Neuronal stem cell (in vitro differentiated cells): ENCODE measurements around the gene EFCC1.
"Not testable (repeated sequence)": the region's sequence is repeated elsewhere in the genome, so short reads cannot be mapped to it uniquely, and the experiment has no call there.

Experiments
- DNase-seq: peaks from one replicate; pipeline ENCODE4 v3.0.0-alpha.2; 2013; ENCODE audit warnings: low spot score
- H2AFZ ChIP-seq: one replicate; pipeline ENCODE4 v1.6.1; 2013; ENCODE audit warnings: mild to moderate bottlenecking, low read length, inconsistent platforms
- H2AK5ac ChIP-seq: 2 replicates; pipeline ENCODE4 v1.6.1; 2013; ENCODE audit warnings: low read depth, mild to moderate bottlenecking, inconsistent platforms, low read length, moderate library complexity, mixed read lengths
- H2BK120ac ChIP-seq: 2 replicates; pipeline ENCODE4 v1.6.1; 2013; ENCODE audit warnings: low read depth, mild to moderate bottlenecking, inconsistent platforms, low read length, moderate library complexity, mixed read lengths
- H2BK12ac ChIP-seq: one replicate; pipeline ENCODE4 v1.6.1; 2013; ENCODE audit warnings: low read length, inconsistent platforms
- H2BK15ac ChIP-seq: 2 replicates; pipeline ENCODE4 v1.6.1; 2013; ENCODE audit warnings: mild to moderate bottlenecking, low read length, inconsistent platforms, mixed read lengths
- H2BK5ac ChIP-seq: one replicate; pipeline ENCODE4 v1.6.1; 2013; ENCODE audit warnings: inconsistent platforms, mild to moderate bottlenecking, low read length, moderate library complexity
- H3K14ac ChIP-seq: one replicate; pipeline ENCODE4 v1.6.1; 2013; ENCODE audit warnings: low read length, inconsistent platforms
- H3K18ac ChIP-seq: 2 replicates; pipeline ENCODE4 v1.6.1; 2013; ENCODE audit warnings: low read length, inconsistent platforms
- H3K23ac ChIP-seq: 2 replicates; pipeline ENCODE4 v1.6.1; 2013; ENCODE audit warnings: low read depth, mild to moderate bottlenecking, mixed read lengths, low read length, inconsistent platforms; ENCODE audit not compliant: poor library complexity
- H3K27ac ChIP-seq: replicated peaks from 3 replicates; pipeline ENCODE4 v1.5.1; 2013; ENCODE audit warnings: low read length, inconsistent platforms
- H3K27me3 ChIP-seq, 3 experiments: 2 replicates each; pipeline ENCODE4 v1.6.1; 2013; ENCODE audit warnings: low read length in 3 of 3, mild to moderate bottlenecking in 2 of 3, inconsistent platforms in 1 of 3, low read depth in 1 of 3, mixed read lengths in 1 of 3, moderate library complexity in 1 of 3; ENCODE audit not compliant: control insufficient read depth in 3 of 3, insufficient read depth in 3 of 3
- H3K36me3 ChIP-seq, 2 donors: replicated peaks in 1 of 2; 2 replicates each; pipeline ENCODE4 v1.6.1; 2013; ENCODE audit warnings: low read length in 2 of 2; ENCODE audit not compliant: control insufficient read depth in 2 of 2, insufficient read depth in 2 of 2
- H3K4ac ChIP-seq: 2 replicates; pipeline ENCODE4 v1.6.1; 2013; ENCODE audit warnings: inconsistent platforms, mild to moderate bottlenecking, low read length, moderate library complexity
- H3K4me1 ChIP-seq, 2 donors: 1 replicate in 1 of 2; 2 replicates in 1 of 2; pipeline ENCODE4 v1.6.1; 2013; ENCODE audit warnings: low read length in 2 of 2, low read depth in 1 of 2; ENCODE audit not compliant: control insufficient read depth in 2 of 2, insufficient read depth in 1 of 2
- H3K4me2 ChIP-seq: one replicate; pipeline ENCODE4 v1.6.1; 2013; ENCODE audit warnings: mild to moderate bottlenecking, low read length, inconsistent platforms; ENCODE audit not compliant: insufficient read depth, poor library complexity, severe bottlenecking
- H3K4me3 ChIP-seq, 2 donors: 2 replicates each; pipeline ENCODE4 v1.5.1; 2013; ENCODE audit warnings: low read length in 2 of 2, mild to moderate bottlenecking in 2 of 2, inconsistent platforms in 1 of 2, moderate library complexity in 1 of 2
- H3K79me1 ChIP-seq: one replicate; pipeline ENCODE4 v1.6.1; 2013; ENCODE audit warnings: low read depth, mild to moderate bottlenecking, inconsistent platforms, low read length, moderate library complexity
- H3K9ac ChIP-seq: one replicate; pipeline ENCODE4 v1.6.1; 2013; ENCODE audit warnings: mild to moderate bottlenecking, low read depth, low read length, inconsistent platforms; ENCODE audit not compliant: poor library complexity
- H3K9me3 ChIP-seq, 2 donors: replicated peaks in 1 of 2; 2 replicates each; pipeline versions ENCODE3 to v1.6.1; 2013; ENCODE audit warnings: low read length in 2 of 2, mild to moderate bottlenecking in 2 of 2, inconsistent platforms in 1 of 2, low read depth in 1 of 2, mixed read lengths in 1 of 2, moderate library complexity in 1 of 2; ENCODE audit not compliant: control insufficient read depth in 2 of 2, insufficient read depth in 1 of 2
- H4K8ac ChIP-seq: one replicate; pipeline ENCODE4 v1.6.1; 2013; ENCODE audit warnings: low read depth, mild to moderate bottlenecking, inconsistent platforms, low read length, moderate library complexity
- H4K91ac ChIP-seq: one replicate; pipeline ENCODE4 v1.6.1; 2013; ENCODE audit warnings: low read length, low read depth, mild to moderate bottlenecking, inconsistent platforms; ENCODE audit not compliant: poor library complexity
- WGBS, 2 donors: extraction: QIAGEN DNeasy Blood & Tissue Kit; methylation state at CpG; one replicate each; pipeline ENCODE4 v1.1.7; 2013; ENCODE audit warnings: missing lambda C conversion rate in 2 of 2, mixed read lengths in 1 of 2; ENCODE audit not compliant: insufficient read length in 2 of 2, insufficient replicate concordance in 1 of 2; ENCODE audit errors: extremely low coverage in 2 of 2; 5-methylcytosine and 5-hydroxymethylcytosine counted together

The EFCC1 gene

GRCh38 chr3:129087904-129088303 is 86.8 kb downstream of the EFCC1 start:
- peaks cover 0 to 14% of the 10 kb centered on the region in 2 donors for H3K36me3 ChIP-seq
- not testable (repeated sequence) for H3K4ac ChIP-seq, H2AK5ac ChIP-seq, H3K4me2 ChIP-seq, H3K4me1 ChIP-seq, H3K4me3 ChIP-seq, H3K23ac ChIP-seq, H2BK15ac ChIP-seq, H2BK5ac ChIP-seq, H3K9ac ChIP-seq, H3K27ac ChIP-seq, H3K9me3 ChIP-seq, H2BK12ac ChIP-seq, H3K18ac ChIP-seq, H3K27me3 ChIP-seq, H2AFZ ChIP-seq, H4K8ac ChIP-seq, H2BK120ac ChIP-seq, H3K14ac ChIP-seq, H3K79me1 ChIP-seq, H4K91ac ChIP-seq
- no CpG with 5 or more reads among the region's 9 CpGs for WGBS, 2 donors
- peak; percentile 27 for DNase-seq

GRCh38 chr3:129088312-129088711 is 87.2 kb downstream of the EFCC1 start:
- not testable (repeated sequence) for H4K8ac ChIP-seq, H3K79me1 ChIP-seq, H3K4ac ChIP-seq, H3K9ac ChIP-seq, H3K27ac ChIP-seq, H4K91ac ChIP-seq, H2BK12ac ChIP-seq, H2BK5ac ChIP-seq, H3K9me3 ChIP-seq, H2BK15ac ChIP-seq, H2AFZ ChIP-seq, H3K14ac ChIP-seq, H3K4me3 ChIP-seq, H3K4me1 ChIP-seq, H3K23ac ChIP-seq, H2AK5ac ChIP-seq, H3K27me3 ChIP-seq, H3K4me2 ChIP-seq, H3K18ac ChIP-seq, H2BK120ac ChIP-seq, DNase-seq
- no CpG with 5 or more reads among the region's 6 CpGs for whole genome bisulfite sequencing, 2 donors
- H3K36me3 ChIP-seq, result peaks cover 0 to 18% of the 10 kb centered on the region in 2 donors
